Neural cell (in vitro differentiated cells): ENCODE data around the gene TAGLN. TPM values are rescaled to one million over a fixed set of nuclear protein-coding genes. Genes with fewer than 3 reads are reported as not detected.

ENCODE experiments used
- H2AFZ ChIP-seq: fragments of 200-600, 300-800 bp; sonication (generic), shearing (Covaris generic); 2 replicates; pipeline ENCODE4 v1.6.0; 2014; ENCODE audit warnings: low read depth, mild to moderate bottlenecking, antibody characterized with exemption, low read length, moderate library complexity
- H3F3A ChIP-seq: fragments of 200-600 bp; shearing (Covaris generic); 2 replicates; pipeline ENCODE4 v1.6.1; 2016; ENCODE audit warnings: mild to moderate bottlenecking, moderate library complexity, mixed read lengths, antibody characterized with exemption, low read length; ENCODE audit not compliant: insufficient read depth, poor library complexity, severe bottlenecking
- H3K27ac ChIP-seq: fragments of 200-600, 300-800 bp; sonication (generic), shearing (Covaris generic); 2 replicates; pipeline ENCODE4 v1.5.1; 2014; ENCODE audit warnings: mild to moderate bottlenecking, low read length, moderate library complexity
- H3K27me3 ChIP-seq: fragments of 300-800, 200-600 bp; sonication (generic), shearing (Covaris generic); 2 replicates; pipeline ENCODE4 v1.6.0; 2014; ENCODE audit warnings: mild to moderate bottlenecking, low read depth, low read length, moderate library complexity; ENCODE audit not compliant: insufficient read depth
- H3K36me3 ChIP-seq: fragments of 300-800, 200-600 bp; sonication (generic), shearing (Covaris generic); 2 replicates; pipeline ENCODE4 v1.5.1; 2014; ENCODE audit warnings: mild to moderate bottlenecking, antibody characterized with exemption, low read length, moderate library complexity; ENCODE audit not compliant: insufficient read depth
- H3K4me2 ChIP-seq: fragments of 300-800, 200-600 bp; sonication (generic), shearing (Covaris generic); 2 replicates; pipeline ENCODE4 v1.6.0; 2014; ENCODE audit warnings: mild to moderate bottlenecking, low read length
- H3K4me3 ChIP-seq: fragments of 300-800, 200-600 bp; sonication (generic), shearing (Covaris generic); 2 replicates; pipeline ENCODE4 v1.5.1; 2014; ENCODE audit warnings: mild to moderate bottlenecking, low read length, moderate library complexity
- H3K79me2 ChIP-seq: fragments of 200-600 bp; shearing (Covaris generic); replicated peaks from 2 replicates; pipeline ENCODE4 v1.6.0; 2014; ENCODE audit warnings: mild to moderate bottlenecking, low read length, moderate library complexity; ENCODE audit not compliant: insufficient read depth
- H3K9ac ChIP-seq: fragments of 300-800, 200-600 bp; sonication (generic), shearing (Covaris generic); 2 replicates; pipeline ENCODE4 v1.6.1; 2016; ENCODE audit warnings: mild to moderate bottlenecking, low read length, mixed read lengths
- H3K9me2 ChIP-seq: fragments of 200-600 bp; shearing (Covaris generic); 2 replicates; pipeline ENCODE4 v1.6.1; 2016; ENCODE audit warnings: mild to moderate bottlenecking, low read length, mixed read lengths; ENCODE audit not compliant: insufficient read depth
- H3K9me3 ChIP-seq: fragments of 200-600, 300-800 bp; sonication (generic), shearing (Covaris generic); 2 replicates; pipeline ENCODE4 v1.6.1; 2016; ENCODE audit warnings: mild to moderate bottlenecking, mixed run types, low read length, moderate library complexity, mixed read lengths
- H4K20me1 ChIP-seq: fragments of 200-600 bp; shearing (Covaris generic); 2 replicates; pipeline ENCODE4 v1.6.1; 2016; ENCODE audit warnings: mild to moderate bottlenecking, mixed run types; ENCODE audit not compliant: insufficient read depth
- EP300 ChIP-seq: fragments of 450-650 bp; conservative IDR thresholded peaks from 2 replicates; pipeline ENCODE4 v1.6.1; 2014; ENCODE audit warnings: antibody characterized with exemption, mild to moderate bottlenecking, moderate library complexity; ENCODE audit not compliant: poor library complexity, severe bottlenecking
- EZH2 ChIP-seq: fragments of 200-600, 300-800 bp; shearing (Covaris generic), sonication (generic); IDR thresholded peaks from 2 replicates; pipeline ENCODE4 v1.6.1; 2014; ENCODE audit warnings: antibody characterized with exemption, low read length, borderline replicate concordance, mild to moderate bottlenecking; ENCODE audit not compliant: insufficient read depth, poor library complexity, severe bottlenecking
- MXI1 ChIP-seq: fragments of 450-650 bp; conservative IDR thresholded peaks from 2 replicates; pipeline ENCODE4 v1.6.1; 2014; ENCODE audit warnings: antibody characterized with exemption, mild to moderate bottlenecking; ENCODE audit not compliant: poor library complexity, severe bottlenecking
- POLR2AphosphoS5 ChIP-seq: IDR thresholded peaks from 2 replicates; pipeline ENCODE4 v1.6.1; 2012
- RAD21 ChIP-seq: fragments of 450-650 bp; conservative IDR thresholded peaks from 2 replicates; pipeline ENCODE4 v1.6.1; 2014; ENCODE audit warnings: antibody characterized with exemption, mild to moderate bottlenecking, moderate library complexity
- SMC3 ChIP-seq: fragments of 450-650 bp; conservative IDR thresholded peaks from 2 replicates; pipeline ENCODE4 v1.6.1; 2014; ENCODE audit warnings: antibody characterized with exemption, mild to moderate bottlenecking, moderate library complexity; ENCODE audit not compliant: poor library complexity
- TAF1 ChIP-seq: IDR thresholded peaks from 2 replicates; pipeline ENCODE4 v1.6.1; 2012; ENCODE audit warnings: low read depth
- polyA plus RNA-seq: library from polyadenylated mRNA; depleted of rRNA; stranded (reverse); fragments of >200 nt; gene quantifications from 2 replicates; pipeline ENCODE4 v1.2.3, GENCODE V29; 2014
- TF ChIP-seq, protein P1 (sequence below): IDR thresholded peaks from 2 replicates; pipeline ENCODE4 v1.6.1; 2012; ENCODE audit warnings: borderline replicate concordance
- TF ChIP-seq, protein P2 (sequence below): fragments of 450-650 bp; IDR thresholded peaks from 2 replicates; pipeline ENCODE4 v1.5.1; 2014; ENCODE audit warnings: antibody characterized with exemption, mild to moderate bottlenecking, moderate library complexity; ENCODE audit not compliant: poor library complexity, severe bottlenecking

Gene TAGLN
- polyA plus RNA-seq, 1 donor from 2014 or later = 15.7 TPM

DNA sequence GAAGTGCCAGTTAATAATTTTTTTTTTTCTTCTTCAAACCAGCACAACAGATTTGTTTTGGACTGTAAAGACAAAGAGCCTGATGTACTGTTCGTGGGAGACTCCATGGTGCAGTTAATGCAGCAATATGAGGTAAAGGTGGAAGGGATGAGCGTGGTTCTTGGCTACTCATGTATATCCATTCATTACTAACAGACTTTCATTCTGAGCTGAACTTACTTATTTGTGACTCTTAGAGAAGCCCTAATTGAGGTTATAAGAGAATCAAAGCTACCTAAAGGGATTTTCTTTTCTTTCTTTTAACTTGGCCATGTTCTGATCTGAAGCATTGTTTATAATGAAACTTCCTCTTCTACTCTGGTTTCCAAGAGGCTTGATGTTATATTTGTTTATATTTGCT, 39.3 kb upstream of the TAGLN start:
- Histone ChIP-seq H3K9me2 (no peaks in the 10 kb centered on the region), H3K4me2 (no peak overlapping the region), H3K79me2 (peaks cover 29% of the 10 kb centered on the region), H3K36me3 (no peaks in the 10 kb centered on the region), H3K27ac (no peak overlapping the region), H3K27me3 (no peaks in the 10 kb centered on the region), H3K9ac (no peak overlapping the region), H3F3A (no peaks in the 10 kb centered on the region), H3K9me3 (no peaks in the 10 kb centered on the region), H2AFZ (no peak overlapping the region), H3K4me3 (no peak overlapping the region), H4K20me1 (peaks cover 4% of the 10 kb centered on the region)
- TF ChIP-seq MXI1 = no peak
- no peak for TF ChIP-seq EZH2
- no peak for TF ChIP-seq RAD21
- TF ChIP-seq, protein P1, sequence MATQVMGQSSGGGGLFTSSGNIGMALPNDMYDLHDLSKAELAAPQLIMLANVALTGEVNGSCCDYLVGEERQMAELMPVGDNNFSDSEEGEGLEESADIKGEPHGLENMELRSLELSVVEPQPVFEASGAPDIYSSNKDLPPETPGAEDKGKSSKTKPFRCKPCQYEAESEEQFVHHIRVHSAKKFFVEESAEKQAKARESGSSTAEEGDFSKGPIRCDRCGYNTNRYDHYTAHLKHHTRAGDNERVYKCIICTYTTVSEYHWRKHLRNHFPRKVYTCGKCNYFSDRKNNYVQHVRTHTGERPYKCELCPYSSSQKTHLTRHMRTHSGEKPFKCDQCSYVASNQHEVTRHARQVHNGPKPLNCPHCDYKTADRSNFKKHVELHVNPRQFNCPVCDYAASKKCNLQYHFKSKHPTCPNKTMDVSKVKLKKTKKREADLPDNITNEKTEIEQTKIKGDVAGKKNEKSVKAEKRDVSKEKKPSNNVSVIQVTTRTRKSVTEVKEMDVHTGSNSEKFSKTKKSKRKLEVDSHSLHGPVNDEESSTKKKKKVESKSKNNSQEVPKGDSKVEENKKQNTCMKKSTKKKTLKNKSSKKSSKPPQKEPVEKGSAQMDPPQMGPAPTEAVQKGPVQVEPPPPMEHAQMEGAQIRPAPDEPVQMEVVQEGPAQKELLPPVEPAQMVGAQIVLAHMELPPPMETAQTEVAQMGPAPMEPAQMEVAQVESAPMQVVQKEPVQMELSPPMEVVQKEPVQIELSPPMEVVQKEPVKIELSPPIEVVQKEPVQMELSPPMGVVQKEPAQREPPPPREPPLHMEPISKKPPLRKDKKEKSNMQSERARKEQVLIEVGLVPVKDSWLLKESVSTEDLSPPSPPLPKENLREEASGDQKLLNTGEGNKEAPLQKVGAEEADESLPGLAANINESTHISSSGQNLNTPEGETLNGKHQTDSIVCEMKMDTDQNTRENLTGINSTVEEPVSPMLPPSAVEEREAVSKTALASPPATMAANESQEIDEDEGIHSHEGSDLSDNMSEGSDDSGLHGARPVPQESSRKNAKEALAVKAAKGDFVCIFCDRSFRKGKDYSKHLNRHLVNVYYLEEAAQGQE = no peak

DNA sequence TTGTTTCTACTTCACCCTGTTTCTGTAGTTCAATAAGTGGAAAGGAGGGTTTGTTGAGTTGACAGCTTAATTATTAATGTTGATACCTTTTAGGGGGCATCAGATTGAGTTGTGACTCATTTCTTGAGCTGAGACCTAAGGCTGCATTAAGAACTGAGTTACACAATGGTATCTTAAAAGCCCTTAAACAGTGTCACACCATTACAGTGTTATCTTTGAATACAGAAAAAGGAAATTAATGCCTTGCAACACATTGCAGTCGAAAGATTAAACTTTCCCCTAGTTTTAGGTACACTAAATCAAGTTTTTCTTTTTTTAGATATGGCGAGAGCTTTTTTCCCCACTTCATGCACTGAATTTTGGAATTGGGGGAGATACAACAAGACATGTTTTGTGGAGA, 38.3 kb upstream of the TAGLN start:
- TF ChIP-seq, protein P2, sequence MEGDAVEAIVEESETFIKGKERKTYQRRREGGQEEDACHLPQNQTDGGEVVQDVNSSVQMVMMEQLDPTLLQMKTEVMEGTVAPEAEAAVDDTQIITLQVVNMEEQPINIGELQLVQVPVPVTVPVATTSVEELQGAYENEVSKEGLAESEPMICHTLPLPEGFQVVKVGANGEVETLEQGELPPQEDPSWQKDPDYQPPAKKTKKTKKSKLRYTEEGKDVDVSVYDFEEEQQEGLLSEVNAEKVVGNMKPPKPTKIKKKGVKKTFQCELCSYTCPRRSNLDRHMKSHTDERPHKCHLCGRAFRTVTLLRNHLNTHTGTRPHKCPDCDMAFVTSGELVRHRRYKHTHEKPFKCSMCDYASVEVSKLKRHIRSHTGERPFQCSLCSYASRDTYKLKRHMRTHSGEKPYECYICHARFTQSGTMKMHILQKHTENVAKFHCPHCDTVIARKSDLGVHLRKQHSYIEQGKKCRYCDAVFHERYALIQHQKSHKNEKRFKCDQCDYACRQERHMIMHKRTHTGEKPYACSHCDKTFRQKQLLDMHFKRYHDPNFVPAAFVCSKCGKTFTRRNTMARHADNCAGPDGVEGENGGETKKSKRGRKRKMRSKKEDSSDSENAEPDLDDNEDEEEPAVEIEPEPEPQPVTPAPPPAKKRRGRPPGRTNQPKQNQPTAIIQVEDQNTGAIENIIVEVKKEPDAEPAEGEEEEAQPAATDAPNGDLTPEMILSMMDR = no peak
- TF ChIP-seq SMC3 (no peak), MXI1 (no peak)
- Histone ChIP-seq H4K20me1 (peaks cover 4% of the 10 kb centered on the region), H3K9me3 (no peaks in the 10 kb centered on the region), H3K9me2 (no peaks in the 10 kb centered on the region), H3K36me3 (peaks cover 4% of the 10 kb centered on the region), H3K27ac (no peak overlapping the region), H3K4me3 (no peak overlapping the region), H3K27me3 (no peaks in the 10 kb centered on the region), H3K79me2 (peaks cover 20% of the 10 kb centered on the region), H3K9ac (no peak overlapping the region), H2AFZ (no peak overlapping the region), H3F3A (no peaks in the 10 kb centered on the region), H3K4me2 (no peak overlapping the region)

DNA sequence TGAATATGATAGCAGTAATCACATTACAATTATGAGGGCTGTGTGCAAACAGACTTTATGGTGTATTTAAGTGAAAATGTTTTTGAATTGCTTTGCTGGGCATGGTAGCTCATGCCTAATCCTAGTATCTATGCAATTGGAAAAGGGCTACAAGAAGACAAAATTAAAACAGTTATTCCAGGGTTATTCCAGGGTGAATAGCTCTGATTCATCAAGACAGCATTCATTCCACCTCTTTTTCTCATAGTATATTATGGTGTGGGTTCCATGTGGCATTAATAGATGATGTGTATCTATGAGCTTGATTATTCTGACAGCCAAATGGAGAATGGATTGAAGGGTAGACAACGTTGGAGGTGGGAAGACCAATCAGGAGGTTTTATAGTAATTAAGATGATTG, 32.7 kb upstream of the TAGLN start:
- Histone ChIP-seq H3F3A (no peaks in the 10 kb centered on the region), H4K20me1 (no peaks in the 10 kb centered on the region), H3K4me3 (no peak overlapping the region), H3K27ac (no peak overlapping the region), H2AFZ (no peak overlapping the region), H3K9me2 (no peaks in the 10 kb centered on the region), H3K79me2 (peaks cover 9% of the 10 kb centered on the region), H3K9me3 (no peaks in the 10 kb centered on the region), H3K36me3 (peaks cover 4% of the 10 kb centered on the region), H3K27me3 (no peaks in the 10 kb centered on the region), H3K4me2 (no peak overlapping the region), H3K9ac (no peak overlapping the region)
- TF ChIP-seq TAF1 (no peak), EP300 (no peak), MXI1 (no peak), POLR2AphosphoS5 (no peak), SMC3 (no peak), RAD21 (no peak), EZH2 (no peak)
- TF ChIP-seq, protein P2 = no peak
- TF ChIP-seq, protein P1 = no peak
